ENCODE measurements around the gene PRR13.
"Not testable (repeated sequence)": the region's sequence is repeated elsewhere in the genome, so short reads cannot be mapped to it uniquely, and the experiment has no call there.

The PRR13 gene

GRCh38 chr12:53472056-53472582, 30.6 kb downstream of the PRR13 start:
- no peak overlapping the region for H3K4me3 Mint-ChIP-seq
- H3K4me1 Mint-ChIP-seq (ENCODE audit: low read depth): peaks cover 57% of the 10 kb centered on the region
- H3K27ac Mint-ChIP-seq: peak overlapping the region; percentile 17
- H3K36me3 Mint-ChIP-seq: peaks cover 7% of the 10 kb centered on the region
- H3K9me3 Mint-ChIP-seq (ENCODE audit: low read depth): no peaks in the 10 kb centered on the region
- H3K27me3 Mint-ChIP-seq: no peaks in the 10 kb centered on the region

- Mint-ChIP-seq H3K27ac (peak overlapping the region; percentile 85), H3K9me3 (ENCODE audit: low read depth) (no peaks in the 10 kb centered on the region), H3K36me3 (peaks cover 7% of the 10 kb centered on the region), H3K27me3 (no peaks in the 10 kb centered on the region), H3K4me1 (ENCODE audit: low read depth) (peaks cover 56% of the 10 kb centered on the region), H3K4me3 (peak overlapping the region; percentile 57)
These were observed 32.5 kb downstream of the PRR13 start for GRCh38 chr12:53474077-53474476.

GRCh38 chr12:53474819-53475218, 33.3 kb downstream of the PRR13 start:
- H3K9me3 Mint-ChIP-seq (ENCODE audit: low read depth): no peaks in the 10 kb centered on the region
- no peaks in the 10 kb centered on the region for H3K27me3 Mint-ChIP-seq
- H3K36me3 Mint-ChIP-seq: peaks cover 7% of the 10 kb centered on the region
- peaks cover 56% of the 10 kb centered on the region for H3K4me1 Mint-ChIP-seq (ENCODE audit: low read depth)
- H3K4me3 Mint-ChIP-seq: peak overlapping the region; percentile 57
- peak overlapping the region; percentile 85 for H3K27ac Mint-ChIP-seq

- Mint-ChIP-seq H3K4me1 (ENCODE audit: low read depth) (peaks cover 45% of the 10 kb centered on the region), H3K27me3 (no peaks in the 10 kb centered on the region), H3K36me3 (peaks cover 3% of the 10 kb centered on the region), H3K4me3 (no peak overlapping the region), H3K27ac (peak overlapping the region; percentile 72), H3K9me3 (ENCODE audit: low read depth) (no peaks in the 10 kb centered on the region)
These were observed 35.3 kb downstream of the PRR13 start for GRCh38 chr12:53476769-53477209.

GRCh38 chr12:53478865-53479264, 37.3 kb downstream of the PRR13 start:
- Mint-ChIP-seq H3K27me3 (no peaks in the 10 kb centered on the region), H3K36me3 (peaks cover 4% of the 10 kb centered on the region), H3K4me3 (no peak overlapping the region), H3K9me3 (ENCODE audit: low read depth) (no peaks in the 10 kb centered on the region), H3K4me1 (ENCODE audit: low read depth) (peaks cover 31% of the 10 kb centered on the region), H3K27ac (peak overlapping the region; percentile 79)

GRCh38 chr12:53479331-53479730, 37.8 kb downstream of the PRR13 start:
- no peaks in the 10 kb centered on the region for H3K9me3 Mint-ChIP-seq (ENCODE audit: low read depth)
- peaks cover 27% of the 10 kb centered on the region for H3K4me1 Mint-ChIP-seq (ENCODE audit: low read depth)
- H3K27me3 Mint-ChIP-seq: no peaks in the 10 kb centered on the region
- H3K36me3 Mint-ChIP-seq: peaks cover 4% of the 10 kb centered on the region
- H3K4me3 Mint-ChIP-seq: no peak overlapping the region
- peak overlapping the region; percentile 10 for H3K27ac Mint-ChIP-seq

- Mint-ChIP-seq H3K4me3 (no peak overlapping the region), H3K4me1 (ENCODE audit: low read depth) (peaks cover 18% of the 10 kb centered on the region), H3K27ac (peak overlapping the region; percentile 34), H3K36me3 (peaks cover 2% of the 10 kb centered on the region), H3K9me3 (ENCODE audit: low read depth) (no peaks in the 10 kb centered on the region), H3K27me3 (no peaks in the 10 kb centered on the region)
These were observed 39.2 kb downstream of the PRR13 start for GRCh38 chr12:53480491-53481442.

GRCh38 chr12:53481458-53481857, 39.9 kb downstream of the PRR13 start:
- H3K27ac Mint-ChIP-seq: peak overlapping the region; percentile 34
- H3K4me3 Mint-ChIP-seq; H3K36me3 Mint-ChIP-seq; H3K27me3 Mint-ChIP-seq; H3K9me3 Mint-ChIP-seq (ENCODE audit: low read depth): not testable (repeated sequence)
- H3K4me1 Mint-ChIP-seq (ENCODE audit: low read depth): peaks cover 15% of the 10 kb centered on the region

- Mint-ChIP-seq H3K36me3 (peaks cover 2% of the 10 kb centered on the region), H3K9me3 (ENCODE audit: low read depth) (no peaks in the 10 kb centered on the region), H3K4me1 (ENCODE audit: low read depth) (peaks cover 8% of the 10 kb centered on the region), H3K27ac (peak overlapping the region; percentile 73), H3K27me3 (no peaks in the 10 kb centered on the region), H3K4me3 (no peak overlapping the region)
These were observed 40.5 kb downstream of the PRR13 start for GRCh38 chr12:53481939-53482586.

GRCh38 chr12:53482626-53483168, 41.2 kb downstream of the PRR13 start:
- Mint-ChIP-seq H3K27ac (peak overlapping the region; percentile 55), H3K4me1 (ENCODE audit: low read depth) (peaks cover 5% of the 10 kb centered on the region), H3K9me3 (ENCODE audit: low read depth) (no peaks in the 10 kb centered on the region), H3K27me3 (no peaks in the 10 kb centered on the region), H3K36me3 (peaks cover 2% of the 10 kb centered on the region), H3K4me3 (no peak overlapping the region)

- no peak overlapping the region for H3K4me3 Mint-ChIP-seq
- no peaks in the 10 kb centered on the region for H3K27me3 Mint-ChIP-seq
- H3K36me3 Mint-ChIP-seq: peaks cover 2% of the 10 kb centered on the region
- peaks cover 5% of the 10 kb centered on the region for H3K4me1 Mint-ChIP-seq (ENCODE audit: low read depth)
- H3K27ac Mint-ChIP-seq: peak overlapping the region; percentile 55
- no peaks in the 10 kb centered on the region for H3K9me3 Mint-ChIP-seq (ENCODE audit: low read depth)
These were observed 41.9 kb downstream of the PRR13 start for GRCh38 chr12:53483225-53483978.

- Mint-ChIP-seq H3K27ac (peak overlapping the region; percentile 13), H3K9me3 (ENCODE audit: low read depth) (no peaks in the 10 kb centered on the region), H3K36me3 (peaks cover 2% of the 10 kb centered on the region), H3K27me3 (no peaks in the 10 kb centered on the region), H3K4me1 (ENCODE audit: low read depth) (peaks cover 4% of the 10 kb centered on the region), H3K4me3 (no peak overlapping the region)
These were observed 42.4 kb downstream of the PRR13 start for GRCh38 chr12:53483979-53484377.

- Mint-ChIP-seq H3K36me3 (peaks cover 2% of the 10 kb centered on the region), H3K4me1 (ENCODE audit: low read depth) (peaks cover 6% of the 10 kb centered on the region), H3K9me3 (ENCODE audit: low read depth) (no peaks in the 10 kb centered on the region), H3K4me3 (no peak overlapping the region), H3K27me3 (no peaks in the 10 kb centered on the region), H3K27ac (peak overlapping the region; percentile 55)
These were observed 43.4 kb downstream of the PRR13 start for GRCh38 chr12:53484686-53485575.

All from activated naive CD8-positive, alpha-beta T cell (primary cell).